HG03342 (cell line): ENCODE results near the gene EEFSEC.

ENCODE experiments used
- ATAC-seq: cut with Tn5 transposase; IDR thresholded peaks from one replicate; pipeline ENCODE4 v1.9.1; 2021; ENCODE audit warnings: mild to moderate bottlenecking, moderate library complexity; ENCODE audit not compliant: unreplicated experiment

EEFSEC gene

DNA sequence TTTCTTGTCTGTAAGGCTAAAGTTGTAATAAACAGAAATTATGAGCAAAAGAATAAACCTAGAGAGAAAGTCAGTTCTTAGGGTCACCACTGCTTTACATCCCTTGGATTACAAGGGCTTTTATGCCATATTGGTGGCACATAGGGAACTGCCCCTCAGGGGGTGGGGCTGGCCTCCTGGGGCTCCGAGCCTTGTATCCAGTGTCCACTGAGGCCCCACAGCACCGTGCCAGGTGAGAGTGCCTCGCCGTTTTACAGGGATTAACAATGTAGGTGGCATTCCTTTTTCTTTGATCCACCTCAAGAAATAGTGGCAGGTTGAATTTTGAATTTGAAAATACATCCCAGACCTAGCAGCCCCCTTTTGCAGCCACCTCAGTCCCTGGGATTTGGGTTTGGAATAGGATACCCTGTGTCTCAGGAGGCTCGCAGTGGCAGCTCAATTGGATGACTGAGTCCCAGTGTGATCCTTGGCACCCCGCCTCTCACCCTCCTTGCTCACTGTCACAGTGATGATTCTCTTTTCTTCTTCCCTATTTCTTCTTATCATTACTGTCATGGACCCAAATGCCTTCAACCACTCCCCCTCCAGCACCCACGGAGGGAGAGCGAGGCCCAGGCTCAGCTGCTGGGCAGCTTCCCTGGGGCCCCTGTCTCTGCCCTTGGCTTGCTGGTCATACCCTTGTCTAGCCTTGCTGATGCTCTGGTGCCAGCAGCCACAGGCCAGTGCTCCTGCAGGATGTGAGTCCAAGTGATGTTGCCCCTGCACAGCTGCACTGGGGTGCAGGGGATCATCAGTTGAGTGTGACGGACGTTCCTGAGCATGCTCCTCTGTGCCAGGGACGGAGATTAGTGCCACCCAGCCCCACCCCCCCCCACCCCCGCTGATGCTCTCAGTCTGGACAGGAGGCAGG, 175.5 kb downstream of the EEFSEC start:
- ATAC-seq = no peak

DNA sequence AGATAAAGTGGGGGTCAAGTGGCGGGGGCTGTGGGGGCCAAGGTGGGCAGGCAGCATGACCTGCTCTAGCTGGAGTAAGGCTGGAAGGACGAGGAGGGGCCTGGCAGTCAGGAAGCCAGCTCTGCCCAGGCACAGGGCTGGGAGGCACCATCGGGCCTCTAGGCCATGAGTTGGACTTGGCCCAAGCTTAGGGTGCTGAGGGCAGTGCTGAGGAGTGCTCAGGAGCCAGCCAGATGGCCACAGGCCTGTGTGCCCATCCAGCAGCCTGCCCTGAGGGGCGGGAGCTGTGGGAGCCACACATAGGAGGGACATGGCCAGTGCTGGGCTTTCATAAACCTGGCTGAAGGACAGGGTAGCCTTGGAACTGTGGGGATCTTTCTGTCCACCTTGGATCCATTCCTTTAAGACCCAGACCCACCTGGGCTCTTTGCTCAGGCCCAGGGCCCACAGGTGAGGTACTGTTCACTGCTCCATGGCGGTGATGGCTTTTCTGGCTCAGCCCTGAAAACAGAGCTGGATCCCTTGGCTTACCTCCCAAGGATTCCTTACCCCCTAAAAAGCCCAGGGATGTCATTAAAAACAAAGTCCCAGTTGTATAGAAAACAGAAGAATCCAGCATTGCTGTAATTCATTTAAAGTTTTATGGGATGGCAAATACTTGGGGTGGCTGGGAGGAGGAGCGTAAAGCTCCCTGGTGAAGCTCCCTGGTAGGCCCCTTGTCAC, 176.4 kb downstream of the EEFSEC start:
- ATAC-seq = no peak

DNA sequence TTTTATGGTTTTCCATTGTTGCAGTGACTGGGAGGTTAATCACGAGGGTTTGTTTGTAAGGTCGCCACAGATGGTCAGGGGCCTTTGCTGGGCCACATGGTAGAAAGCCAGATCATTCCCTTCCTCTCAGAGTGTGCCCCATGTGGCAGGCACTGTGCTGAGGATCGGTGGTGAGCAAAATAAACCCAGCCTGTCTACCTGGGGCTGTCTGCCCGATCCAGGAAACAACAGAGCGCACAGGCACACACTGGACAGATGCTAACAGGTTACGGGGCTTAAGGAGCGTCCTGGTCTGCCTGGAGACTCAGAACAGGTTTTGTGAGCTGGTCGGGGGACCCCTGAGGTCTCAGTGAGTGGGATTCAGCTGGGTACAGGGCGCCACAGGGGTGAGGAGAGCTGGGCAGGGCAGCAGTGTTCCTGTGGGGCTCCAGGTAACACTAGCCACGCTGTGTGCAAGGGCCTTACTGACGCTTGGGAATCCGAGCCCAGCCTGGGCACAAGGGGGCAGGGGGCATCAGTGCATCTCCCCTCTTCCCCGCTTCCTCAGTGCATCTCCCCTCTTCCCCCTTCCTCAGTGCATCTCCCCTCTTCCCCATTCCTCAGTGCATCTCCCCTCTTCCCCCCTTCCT, 177.0 kb downstream of the EEFSEC start:
- no peak for ATAC-seq

DNA sequence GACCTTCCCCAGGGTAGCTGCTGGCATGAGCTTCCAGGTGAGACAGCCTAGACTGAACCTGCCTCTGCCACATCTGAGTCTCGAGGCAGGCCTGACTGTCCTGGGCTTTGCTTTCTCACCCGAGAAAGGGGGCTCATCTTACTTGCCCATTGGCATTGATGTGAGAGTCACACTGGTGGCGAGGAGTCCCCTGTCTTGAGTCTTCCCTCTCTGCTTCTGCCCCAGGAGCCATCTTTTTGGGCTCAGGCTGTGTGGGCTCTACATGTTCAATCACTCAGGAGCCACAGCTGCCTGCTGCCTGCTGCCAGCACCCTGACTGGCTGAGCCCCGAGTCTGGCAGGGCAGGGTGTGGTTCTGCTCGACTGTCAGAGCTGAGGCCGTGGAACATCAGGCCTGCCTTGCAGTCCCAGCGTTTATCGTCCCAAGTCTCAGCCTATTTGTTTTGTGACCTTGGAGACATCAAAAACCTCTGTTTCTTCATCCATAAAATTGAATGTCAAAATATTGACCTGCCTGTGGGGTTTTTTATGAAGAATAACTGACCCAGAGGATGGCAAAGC, 180.9 kb downstream of the EEFSEC start:
- no peak for ATAC-seq

DNA sequence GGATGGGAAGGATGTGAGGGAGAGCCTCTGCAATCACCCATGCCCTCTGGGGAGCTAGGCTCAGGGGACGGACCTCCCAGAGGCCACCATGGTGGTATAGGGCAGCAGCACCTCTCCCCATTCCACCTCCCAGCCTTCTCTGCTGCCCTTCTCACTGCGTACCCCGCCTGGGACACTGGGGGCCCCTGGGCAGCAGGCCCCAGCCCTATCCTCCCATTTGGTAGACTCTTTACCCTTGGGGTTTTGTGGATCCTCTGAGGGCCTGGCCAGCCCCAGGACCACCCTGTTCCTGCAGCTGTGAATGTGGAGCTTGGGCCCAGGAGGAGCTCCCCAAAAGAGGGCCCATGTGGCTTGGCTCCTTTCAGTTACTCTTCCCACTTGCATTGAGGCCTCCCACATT, 181.5 kb downstream of the EEFSEC start:
- ATAC-seq = no peak

DNA sequence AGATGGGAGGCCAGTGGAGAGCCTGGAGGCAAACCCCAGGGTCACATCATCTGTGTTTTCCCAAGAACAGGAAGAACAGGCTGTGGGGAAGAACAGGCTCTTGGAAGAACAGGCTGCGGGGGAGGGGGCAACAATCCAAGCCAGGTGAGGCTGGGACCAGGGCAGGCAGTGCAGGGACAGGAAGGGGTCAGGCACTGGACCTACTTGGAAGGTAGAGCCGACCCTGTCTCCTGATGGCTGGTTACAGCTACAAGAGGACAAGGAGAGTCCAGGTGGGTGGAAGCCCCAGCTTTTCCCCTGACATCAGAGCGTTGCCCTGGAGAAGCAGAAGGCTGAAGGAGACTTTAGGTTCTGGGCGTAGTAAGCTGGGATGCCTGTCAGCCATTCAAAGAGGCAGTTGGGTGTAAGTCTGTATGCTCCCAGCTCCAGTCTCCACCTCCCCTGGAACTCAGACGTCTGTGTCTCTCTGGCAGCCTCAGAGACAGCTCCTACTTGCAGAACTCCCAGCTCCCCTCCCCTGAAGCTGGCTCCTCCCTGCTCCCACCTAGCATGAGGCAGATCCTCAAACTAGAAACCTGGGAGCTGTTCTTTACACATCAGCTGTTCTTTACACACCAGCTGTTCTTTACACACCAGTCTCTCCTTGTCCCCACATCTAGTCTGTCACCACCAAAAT, 182.5 kb downstream of the EEFSEC start:
- ATAC-seq = no peak

DNA sequence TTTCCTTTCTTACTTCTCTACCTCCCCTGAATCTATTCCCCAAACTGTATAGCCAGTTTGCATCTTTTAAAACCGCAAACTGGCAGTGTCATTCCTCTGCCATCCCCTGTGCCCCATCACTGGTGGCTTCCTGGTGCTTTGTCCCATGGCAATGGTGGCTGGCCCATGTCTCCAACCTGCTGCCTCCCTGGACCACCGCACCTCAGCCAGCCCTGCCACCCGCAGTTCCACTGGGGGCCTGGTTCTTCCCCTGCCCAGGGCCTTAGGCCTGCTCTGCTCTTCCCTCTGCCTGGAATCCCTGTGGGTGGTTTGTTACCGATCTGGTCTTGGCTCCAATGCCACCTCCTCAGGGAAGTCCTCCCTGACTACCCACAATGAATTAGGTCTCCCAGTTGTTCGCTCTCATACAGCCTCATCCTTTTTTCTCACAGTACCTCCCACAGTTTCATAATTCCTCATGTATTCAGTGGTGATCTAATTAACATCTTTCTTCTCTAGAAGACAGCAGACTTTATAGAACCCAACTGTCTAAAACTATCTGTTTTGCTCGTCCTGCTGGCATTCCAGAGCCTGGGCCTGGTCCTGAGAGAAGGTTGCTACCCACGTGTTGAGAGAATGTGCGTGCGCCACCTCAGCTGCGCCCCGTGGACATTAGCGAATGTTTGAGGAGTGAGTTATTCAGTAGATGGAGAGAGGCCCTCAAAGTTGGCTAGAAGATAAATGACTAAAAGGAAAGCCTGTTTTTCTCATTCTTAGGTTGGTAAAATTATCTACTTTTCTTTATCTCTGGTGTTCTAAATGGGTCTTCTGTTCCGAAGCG, 183.3 kb downstream of the EEFSEC start:
- ATAC-seq = no peak

DNA sequence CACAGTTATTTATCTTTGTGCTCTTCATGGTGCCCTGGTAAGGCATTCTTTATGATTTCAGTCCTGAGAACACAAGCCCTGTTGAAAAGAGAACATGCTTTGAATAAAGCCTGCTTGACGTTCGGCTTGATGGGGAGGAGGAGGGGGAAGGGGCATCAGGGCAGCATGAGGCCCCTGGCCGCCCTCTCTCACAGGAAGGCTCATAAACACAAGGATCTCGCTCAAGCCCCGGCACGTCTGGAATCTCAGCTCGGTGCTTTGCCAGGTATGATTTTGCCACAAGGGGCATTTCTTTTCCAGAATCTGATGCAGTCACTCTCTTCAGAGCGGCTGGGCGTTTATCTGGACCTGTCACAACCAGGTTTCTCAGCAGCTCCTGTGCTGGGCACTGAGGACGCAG, 184.0 kb downstream of the EEFSEC start:
- no peak for ATAC-seq

DNA sequence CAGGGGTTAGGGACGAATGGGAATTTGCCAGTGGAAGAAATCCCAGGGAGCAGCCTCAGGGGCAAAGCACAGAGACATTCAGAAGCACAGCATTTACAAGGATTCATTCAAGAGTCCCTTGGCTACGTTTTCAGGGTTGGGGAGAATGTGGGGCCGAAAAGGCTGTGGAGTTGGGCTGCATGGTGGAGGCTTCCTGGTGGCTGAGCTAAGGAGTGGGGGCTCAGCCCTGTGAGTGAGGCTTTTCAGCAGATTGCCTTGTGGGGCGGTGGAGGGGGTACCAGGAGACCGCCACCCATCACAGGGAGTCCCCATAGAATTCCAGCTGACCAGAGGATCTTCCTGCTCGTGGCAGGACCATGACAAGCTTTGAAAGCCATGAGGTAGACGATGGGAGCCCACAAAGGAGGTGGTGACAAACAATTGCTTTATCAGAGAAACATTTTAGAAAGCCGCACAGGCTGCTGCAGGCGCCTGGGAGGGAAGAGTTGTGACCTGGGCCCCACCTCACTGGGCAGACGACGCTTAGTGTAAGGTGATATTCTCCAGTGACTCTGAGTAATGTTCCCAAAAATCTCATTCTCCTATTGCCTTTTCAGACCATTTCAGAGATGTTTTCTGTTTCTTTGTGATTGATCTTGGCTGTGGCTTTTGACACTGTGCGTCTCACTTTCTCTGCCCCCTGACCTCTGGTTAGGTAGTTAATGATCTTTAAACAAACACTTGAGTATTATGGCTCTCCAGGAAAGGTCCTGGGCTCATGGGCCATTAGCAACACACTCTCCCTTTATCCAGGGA, 185.5 kb downstream of the EEFSEC start:
- no peak for ATAC-seq

DNA sequence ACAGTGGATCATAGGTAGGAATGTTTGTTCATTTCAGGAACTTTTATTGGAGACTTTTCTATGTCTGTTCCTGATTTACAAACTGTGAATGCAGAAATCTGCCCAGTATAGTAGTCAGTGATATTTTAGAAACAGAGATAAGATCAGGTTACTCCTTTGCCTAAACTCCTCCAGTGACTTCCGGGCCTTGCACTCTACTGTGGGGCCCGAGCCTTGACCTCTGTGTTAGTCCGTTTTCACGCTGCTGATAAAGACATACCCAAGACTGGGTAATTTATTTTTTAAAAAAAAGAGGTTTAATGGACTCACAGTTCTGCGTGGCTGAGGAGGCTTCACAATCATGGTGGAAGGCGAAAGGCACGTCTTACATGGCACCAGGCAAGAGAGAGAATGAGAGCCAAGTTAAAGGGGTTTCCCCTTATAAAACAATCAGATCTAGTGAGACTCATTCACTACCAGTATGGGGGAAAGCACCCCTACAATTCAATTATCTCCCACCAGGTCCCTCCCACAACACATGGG, 186.3 kb downstream of the EEFSEC start:
- ATAC-seq = no peak

DNA sequence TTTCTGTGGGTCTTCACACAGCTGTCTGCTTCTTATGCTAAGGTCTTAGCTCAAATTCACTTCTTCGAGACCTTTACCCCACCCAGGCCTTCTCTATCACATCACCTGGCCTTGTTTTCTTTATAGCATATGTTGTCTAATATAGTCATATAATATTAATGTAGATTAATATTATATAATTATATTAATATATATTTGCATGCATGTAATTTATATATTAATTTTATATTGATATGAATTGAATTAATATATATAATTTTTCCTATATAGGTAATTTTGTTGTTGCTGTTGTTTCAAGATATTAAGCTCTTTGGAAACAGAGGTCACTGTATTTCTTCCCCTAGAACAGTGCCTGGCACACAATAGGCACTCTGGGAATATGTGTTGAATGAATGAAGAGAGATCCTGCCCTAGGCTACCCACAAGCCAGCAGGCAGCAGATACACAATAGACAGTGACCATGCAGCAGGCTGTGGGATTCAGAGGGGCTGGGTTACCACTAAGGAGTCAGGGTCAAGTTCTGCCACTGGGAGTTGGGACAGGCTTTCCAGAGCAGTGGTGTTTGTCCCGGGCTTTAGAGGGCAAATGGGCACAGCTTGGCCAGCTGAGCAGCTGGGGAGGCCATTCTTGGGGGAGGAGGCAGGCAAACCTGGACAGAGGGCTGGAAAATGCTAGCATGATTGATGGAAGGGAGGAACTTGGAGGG, 187.1 kb downstream of the EEFSEC start:
- no peak for ATAC-seq

DNA sequence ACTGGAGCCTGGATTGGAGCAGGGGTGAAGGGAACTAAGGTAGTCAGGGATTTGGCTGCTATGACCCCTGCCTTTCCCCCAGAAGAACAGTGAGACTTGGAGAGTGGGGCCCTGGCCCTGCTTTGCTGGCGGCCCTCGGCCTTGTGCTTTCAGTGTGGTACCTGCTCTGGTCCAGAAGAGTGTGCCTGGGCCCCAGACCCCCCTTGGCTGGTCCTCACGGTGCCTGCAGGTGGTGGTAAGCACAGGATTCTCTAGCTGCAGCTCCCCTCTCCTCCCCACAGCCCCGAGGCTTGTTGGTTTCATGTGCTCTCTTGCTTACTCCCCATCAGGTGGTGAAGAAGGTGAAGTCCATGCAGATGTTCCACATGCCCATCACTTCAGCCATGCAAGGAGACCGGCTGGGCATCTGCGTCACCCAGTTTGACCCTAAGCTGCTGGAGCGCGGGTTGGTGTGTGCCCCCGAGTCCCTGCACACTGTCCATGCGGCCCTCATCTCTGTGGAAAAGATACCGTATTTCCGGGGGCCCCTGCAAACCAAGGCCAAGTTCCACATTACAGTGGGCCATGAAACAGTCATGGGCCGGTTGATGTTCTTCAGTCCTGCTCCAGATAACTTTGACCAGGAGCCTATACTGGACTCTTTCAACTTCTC, 187.7 kb downstream of the EEFSEC start:
- ATAC-seq = no peak

DNA sequence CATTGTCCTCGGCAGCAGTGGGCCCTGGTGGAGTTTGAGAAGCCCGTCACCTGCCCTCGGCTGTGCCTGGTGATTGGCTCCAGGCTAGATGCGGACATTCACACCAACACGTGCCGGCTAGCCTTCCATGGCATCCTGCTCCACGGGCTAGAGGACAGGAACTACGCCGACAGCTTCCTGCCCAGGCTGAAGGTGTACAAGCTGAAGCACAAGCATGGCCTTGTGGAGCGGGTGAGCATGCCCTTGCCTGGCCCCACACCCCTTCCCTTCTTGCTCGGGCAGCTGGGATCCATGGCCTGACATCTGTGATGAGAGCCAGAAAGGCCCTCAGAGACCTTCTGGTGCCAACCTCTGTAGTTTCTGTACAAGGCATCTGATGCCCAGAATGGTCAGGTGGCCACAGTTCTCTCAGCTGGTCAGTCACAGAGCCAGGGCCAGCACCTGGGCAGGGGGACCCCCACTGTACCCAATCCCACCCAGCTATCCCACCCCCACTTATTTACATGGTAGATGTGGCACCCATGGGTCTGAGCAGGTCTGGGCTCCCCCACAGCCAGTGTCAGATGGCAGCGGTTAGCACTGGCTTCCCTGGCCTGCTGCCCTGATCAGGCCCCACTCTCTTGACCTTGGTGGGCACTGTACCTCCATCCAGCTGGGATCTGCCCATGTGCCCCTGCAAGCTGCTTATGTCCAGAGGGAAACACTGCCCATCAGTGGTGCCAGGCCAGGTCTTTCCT, 188.5 kb downstream of the EEFSEC start:
- ATAC-seq = no peak

DNA sequence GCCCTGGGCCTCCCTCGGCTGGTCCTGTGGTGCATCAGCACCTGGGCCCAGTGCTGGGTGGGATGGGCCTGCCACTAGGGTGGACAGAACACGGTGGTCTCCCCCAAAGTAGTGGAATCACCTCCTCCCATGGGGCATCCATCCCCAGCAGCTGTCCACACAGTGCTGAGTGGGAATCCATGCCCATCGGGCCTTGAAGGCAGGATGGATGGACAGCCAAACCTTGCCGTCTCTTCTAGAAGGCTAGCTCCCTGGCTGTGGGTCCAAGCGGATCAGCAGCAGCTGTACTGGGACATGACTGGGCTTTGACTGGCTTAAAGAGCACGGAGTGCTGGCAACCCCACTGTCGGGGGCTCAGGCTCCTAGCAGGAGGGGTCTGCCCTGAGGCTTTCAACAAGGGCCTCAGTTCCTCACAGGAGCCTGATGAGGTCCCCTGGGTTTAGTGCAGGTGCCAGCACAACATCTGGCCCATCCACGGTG, 189.5 kb downstream of the EEFSEC start:
- ATAC-seq = no peak

DNA sequence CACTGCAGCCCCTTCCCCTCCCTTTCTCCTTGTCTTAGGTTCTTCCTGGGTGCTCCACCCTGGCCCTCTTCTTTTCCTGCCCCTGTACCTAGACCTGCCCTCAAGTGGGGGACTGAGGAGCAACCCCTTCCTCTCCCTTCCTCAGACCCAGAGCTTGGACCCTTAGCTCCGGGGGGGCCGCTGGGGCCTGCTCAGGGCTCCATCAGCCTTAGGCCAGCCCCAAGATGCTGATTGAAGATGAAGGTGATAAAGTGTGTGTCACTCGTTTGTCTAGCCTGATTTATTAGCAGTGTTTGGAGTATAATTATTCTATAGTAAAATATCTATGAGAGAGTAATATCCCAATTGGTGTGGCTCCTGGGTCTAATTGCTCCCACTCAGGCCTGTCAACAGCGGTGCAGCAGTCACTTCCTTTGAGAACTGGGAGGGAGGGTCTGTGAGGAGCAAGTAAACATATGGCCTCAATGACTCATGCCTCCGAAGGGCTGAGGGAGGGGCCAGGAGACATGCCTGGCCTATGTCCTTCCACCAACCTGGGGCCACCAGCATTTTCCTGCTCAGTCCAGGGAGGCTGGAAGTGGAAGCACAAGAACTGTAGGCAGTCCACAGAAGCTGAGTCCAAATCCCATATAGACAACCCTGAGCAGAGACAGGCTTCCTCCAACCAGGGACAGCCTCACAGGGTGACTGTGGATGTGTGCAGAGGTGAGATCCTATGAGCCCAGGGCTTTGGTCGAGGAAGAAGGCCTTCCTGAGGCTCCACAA, 190.2 kb downstream of the EEFSEC start:
- ATAC-seq = no peak

DNA sequence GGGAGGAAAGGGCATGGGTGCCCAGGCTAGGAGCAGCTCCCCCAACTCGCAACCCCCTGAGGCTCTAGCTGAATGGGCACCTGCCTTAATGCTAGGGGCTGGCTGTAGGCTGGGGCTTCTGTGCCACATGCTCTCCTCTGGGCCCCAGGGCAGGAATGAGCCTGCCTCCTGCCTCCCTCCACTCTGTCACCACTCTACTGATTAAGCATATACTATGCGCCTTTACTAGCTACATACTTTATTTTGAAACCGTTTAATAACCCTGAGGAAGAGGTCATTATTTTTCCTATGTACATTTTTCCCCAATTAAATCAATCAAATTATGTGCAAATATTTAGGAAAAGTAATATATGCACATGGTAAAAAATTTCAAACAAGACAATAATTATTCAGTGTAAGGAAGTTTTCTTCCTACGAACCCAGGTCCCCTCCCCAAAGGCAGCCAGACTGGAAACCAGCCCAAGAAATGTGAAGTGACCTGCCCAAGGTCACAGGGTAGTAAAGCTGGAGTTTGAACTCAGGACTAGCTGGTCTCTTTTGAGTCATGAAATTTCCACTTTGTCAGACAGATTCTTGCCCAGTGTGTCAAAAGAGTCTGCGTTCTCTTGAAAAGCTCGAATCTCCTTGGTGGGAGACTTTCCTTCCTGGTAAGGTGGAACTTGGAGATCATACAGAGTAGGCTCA, 190.9 kb downstream of the EEFSEC start:
- ATAC-seq = no peak
